Inferior parietal cortex (tissue), 1 donor: ENCODE measurements around the gene A2M.
"Not testable (repeated sequence)": the region's sequence is repeated elsewhere in the genome, so short reads cannot be mapped to it uniquely, and the experiment has no call there.

ENCODE experiments used
- DNase-seq: peaks from one replicate; pipeline ENCODE4 v3.0.0-alpha.2; 2016; ENCODE audit errors: extremely low spot score

The A2M gene

DNA sequence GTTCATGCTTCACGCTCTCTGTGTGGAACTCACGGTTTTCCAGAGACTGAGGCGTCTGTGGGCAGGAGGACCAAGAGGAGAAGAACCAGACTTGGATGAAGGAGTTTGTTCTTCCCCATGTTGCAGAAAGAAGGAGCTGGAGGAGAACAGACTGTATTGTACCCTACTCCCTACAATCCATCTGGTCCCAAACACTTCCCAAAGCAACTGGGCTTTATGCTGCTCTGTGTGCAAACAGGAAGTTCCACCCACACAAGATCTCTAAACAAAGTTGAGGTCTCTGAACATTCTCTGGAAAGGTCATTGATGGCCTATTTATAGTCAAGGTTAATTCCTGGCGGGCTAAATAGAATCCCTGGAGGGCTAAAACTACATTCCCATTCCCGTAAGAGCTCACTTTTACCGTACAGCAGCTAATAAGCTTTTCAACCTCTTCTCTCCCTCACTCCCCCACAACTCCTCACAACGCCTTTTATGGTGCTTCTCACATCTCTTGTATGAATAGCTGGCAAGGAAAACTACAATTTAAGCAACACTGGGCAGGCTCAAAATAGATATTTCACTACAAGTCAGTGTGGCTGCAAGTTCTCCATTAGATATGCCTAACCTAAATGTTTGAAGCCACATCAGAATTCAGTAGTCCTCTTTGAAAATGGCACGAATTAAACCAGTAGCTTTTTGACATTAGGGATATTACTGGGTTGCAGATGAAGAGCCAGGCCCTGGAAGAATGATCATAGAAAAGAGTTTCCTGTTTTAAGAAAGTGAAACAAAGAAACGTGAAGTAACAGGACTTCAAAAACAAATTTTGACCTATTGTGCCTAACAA, at the start of gene A2M:
A2M (minus strand) TSS at position 189 of the 829 bp plus-strand sequence; CDS start at position 119, 70 bp downstream.
- DNase-seq = peak; percentile 41

- no peak for DNase-seq
Measured at GRCh38 chr12:9163392-9163791, 47.7 kb upstream of the A2M start.

DNA sequence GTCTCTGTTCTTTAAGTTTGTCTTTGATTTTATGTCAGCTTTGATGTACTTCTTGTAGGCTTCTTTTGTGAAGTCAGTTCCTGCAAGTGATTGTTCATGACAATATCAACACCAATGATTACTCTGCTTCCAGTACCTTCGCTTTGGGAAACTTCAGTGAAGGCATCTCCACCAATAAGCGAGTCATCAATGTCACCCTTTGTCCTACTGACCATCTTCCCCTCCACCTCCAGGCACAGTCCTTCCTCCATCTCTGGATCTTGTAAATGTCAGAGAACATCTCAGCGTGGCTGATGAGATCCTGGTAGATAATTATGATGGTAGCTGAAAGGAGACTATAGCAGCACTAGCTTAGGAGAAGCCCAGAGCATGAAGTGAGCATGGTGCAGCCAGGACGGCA, 40.4 kb upstream of the A2M start:
- no peak for DNase-seq

- DNase-seq = no peak
Measured at GRCh38 chr12:9149372-9149771, 33.7 kb upstream of the A2M start.

DNA sequence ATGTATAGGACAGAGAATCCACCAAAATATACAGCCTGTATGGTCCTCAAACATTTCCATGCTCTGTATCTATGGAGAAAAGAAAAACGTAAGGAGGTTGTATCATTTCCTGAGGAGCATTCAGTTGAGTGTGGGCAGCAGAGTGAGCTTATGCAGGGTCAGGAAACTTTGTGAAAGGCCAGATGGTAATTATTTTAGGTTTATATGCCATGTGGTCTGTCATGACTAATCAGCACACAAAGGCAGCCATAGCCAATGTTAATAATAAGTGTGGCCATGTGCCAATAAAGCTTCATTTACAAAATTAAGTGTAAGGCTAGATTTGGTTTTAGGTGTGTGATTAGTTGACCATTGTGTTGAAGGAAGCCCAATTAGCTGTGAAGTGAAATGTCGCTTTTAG, 33.2 kb upstream of the A2M start:
- DNase-seq = no peak

- DNase-seq = no peak
Measured at GRCh38 chr12:9147461-9147860, 31.7 kb upstream of the A2M start.

GRCh38 chr12:9144730-9145106, 29.0 kb upstream of the A2M start:
- DNase-seq = no peak

DNA sequence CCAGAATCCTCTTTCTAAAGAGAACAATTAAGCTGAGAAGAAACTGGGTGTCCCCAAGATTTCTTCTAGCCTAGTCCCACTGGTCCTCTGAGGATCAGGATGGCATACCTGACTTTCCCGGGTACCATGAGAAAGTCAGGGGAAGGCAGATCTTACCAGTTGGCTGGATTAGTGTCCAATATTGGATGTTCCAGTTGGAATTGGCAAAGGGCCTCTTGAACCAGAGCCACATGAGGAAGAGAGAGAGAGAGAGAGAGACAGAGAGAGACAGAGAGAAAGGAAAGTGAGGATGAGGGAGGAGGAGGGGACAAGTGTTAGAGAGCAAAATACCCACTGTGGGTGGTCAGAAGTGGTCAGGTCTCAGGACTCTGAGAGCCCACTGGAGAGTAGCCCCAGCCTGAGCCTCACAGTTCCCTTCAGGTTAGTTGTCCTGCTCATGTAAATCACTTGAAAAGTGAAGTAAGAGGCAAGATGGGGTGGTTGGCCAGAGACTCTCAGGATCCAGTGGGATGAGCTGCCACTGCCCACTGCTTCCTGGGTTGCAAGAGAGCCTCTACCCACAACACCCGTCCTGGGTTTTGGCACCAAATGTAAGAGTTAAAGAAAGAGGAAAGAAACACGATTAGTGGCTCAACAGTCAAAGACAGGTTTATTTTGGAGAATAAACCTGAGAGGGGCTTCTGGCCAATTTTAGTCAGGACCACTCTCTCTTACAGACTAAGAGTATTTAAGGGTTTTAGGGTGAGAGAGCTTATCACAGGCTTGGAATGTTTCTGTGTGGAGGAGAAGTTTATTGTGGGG, 28.4 kb upstream of the A2M start:
- no peak for DNase-seq

- no peak for DNase-seq
Measured at GRCh38 chr12:9143137-9143536, 27.4 kb upstream of the A2M start.

DNA sequence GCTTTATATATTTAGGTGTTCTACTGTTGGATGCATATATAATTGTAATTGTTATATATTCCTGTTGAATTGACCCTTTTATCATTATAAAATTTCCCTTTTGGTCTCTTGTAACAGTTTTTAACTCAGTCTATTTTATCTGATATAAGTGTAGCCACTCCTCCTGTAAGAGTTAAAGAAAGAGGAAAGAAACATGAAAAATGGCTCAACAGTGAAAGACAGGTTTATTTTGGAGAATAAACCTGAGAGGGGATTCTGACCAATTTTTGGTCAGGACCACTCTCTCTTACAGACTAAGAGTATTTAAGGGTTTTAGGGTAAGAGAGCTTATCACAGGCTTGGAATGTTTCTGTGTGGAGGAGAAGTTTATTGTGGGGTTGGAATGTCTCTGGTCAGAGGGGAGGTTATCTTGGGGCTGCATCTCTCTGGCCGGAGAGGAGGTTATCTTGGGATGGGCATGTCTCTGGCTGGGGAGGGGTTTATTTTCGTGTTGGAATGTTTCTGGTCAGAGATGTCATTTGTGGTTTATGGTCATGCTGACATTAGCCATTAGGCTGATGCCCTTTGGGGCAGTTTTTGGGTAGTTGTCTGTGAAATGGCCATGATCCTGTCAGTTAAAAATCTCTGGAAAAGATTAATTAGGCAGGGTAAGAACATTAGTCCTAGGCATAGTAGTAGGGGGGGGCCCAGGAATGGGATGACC, 24.0 kb upstream of the A2M start:
- DNase-seq = not testable (repeated sequence)

- DNase-seq = no peak
Measured at GRCh38 chr12:9135903-9136310, 20.2 kb upstream of the A2M start.

DNA sequence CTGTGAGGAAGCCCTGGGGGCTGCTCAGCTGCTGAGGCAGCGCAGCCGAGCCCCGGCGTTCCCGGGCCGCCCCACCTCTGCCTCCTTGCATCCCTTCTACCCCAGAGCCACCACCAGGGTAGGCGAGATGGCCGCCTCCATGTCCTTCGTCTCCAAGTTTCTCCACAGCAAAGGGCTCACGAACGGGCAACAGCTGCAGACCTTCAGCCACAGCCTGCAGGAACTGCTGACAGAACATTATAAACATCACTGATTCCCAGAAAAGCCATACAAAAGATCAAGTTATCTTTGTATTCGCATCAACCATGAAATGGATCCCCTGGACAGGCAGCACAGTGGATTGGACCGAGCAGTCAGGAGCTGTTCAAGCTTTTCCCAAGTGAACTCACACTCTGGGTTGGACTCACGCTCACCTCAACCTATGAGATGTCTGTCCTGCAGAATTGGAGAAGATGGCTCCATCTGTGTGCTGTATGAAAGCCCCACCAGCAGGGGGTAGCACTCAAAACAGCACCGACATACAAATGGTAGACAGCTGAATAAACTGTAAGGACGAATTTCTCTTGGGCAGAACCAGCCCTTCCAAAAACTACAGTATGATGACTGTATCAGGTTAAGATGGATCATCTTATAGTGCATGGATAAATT, 19.4 kb upstream of the A2M start:
- no peak for DNase-seq

DNA sequence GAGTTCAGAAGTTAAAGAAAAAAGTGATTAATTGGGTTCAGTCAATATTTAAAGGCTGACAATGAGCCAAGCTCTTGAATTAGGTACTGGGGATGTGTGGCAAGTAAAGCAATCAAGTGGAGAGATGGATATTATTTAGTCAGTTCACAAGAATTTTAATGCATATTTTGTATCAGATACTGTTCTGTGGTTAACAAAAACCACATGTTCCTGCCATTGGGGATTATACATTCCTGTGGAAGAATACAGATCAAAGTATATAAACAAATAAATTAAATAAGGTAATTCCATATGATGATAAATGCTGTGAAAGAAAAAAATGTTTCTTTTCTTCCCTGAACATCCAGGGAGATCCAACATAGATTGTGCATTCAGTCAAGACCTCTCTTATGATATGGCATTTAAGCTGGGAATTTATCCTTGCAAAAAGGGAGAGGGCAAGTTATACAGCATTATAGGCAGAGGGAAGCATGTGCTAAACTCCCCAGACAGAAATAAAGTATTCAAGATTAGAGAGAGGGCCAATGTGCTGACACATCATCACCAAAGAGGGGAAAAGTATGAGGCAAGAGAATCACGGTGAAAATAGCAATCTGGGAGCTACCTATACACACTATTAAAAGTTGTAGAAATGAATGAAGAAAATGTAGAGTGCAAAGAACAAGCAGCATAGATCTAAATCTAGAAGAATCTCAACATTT, 17.6 kb upstream of the A2M start:
- no peak for DNase-seq

- no peak for DNase-seq
Measured at GRCh38 chr12:9132008-9132535, 16.4 kb upstream of the A2M start.

GRCh38 chr12:9130244-9130643, 14.5 kb upstream of the A2M start:
- no peak for DNase-seq

DNA sequence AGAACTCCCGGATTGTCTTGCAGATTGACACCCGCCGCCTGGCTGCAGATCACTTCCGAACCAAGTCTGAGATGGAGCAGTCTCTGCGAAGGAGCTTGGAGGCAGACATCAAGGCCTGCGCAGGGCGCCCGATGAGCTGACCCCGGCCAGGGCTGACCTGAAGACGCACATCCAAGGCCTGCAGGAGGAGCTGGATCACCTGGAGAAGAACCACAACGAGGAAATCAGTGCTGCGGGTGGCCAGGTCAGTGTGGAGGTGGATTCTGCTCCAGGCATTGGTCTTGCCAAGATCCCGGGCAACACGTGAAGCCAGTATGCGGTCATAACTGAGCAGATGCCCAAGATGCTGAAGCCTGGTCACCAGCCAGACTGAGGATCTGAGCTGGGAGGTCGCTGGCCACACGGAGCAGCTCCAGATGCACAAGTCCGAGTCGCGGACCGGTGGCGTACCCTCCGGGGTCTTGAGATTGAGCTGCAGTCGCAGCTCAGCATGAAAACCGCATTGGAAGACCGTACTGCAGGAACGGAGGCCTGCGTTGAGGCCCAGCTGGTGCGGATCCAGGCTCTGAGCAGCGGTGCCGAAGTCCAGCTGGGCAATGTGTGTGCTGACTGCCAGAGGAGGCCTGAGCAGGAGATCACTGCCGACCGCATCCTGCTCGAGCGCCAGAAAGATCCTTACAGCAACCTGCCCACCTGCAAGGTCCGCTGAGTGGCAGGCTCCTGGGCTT, 12.4 kb upstream of the A2M start:
- no peak for DNase-seq

- DNase-seq = no peak
Measured at GRCh38 chr12:9127484-9127883, 11.8 kb upstream of the A2M start.

GRCh38 chr12:9124383-9125031, 8.8 kb upstream of the A2M start:
- no peak for DNase-seq

DNA sequence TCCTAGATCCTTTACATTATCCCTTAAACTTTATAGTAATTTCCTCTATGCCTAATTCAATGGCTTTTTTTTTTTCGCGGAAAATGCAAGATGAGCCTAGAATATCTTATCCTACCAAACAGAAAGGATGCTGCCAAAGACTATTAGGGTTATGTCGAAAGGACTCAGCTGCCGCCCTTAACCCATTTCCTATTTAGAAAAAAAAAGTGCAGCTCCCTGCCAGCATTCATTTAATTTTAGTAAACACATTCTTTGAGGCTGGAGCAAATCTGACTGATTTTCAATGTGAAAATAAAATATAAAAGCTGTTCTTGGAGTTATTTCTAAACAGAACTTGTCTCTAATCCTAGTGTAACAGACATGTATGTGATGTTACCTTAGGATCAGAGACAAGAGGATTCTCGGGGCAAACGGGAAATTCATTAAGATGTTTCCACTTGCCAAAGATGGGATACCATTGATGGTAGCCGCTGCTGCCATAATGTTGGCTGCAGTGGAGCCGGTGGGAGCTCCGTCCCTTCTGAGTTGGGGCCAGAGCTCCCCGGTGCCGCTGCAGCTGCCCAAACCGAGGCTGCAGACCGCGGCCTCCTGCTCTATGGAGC, 8.2 kb upstream of the A2M start:
- no peak for DNase-seq
